Smooth muscle cell (in vitro differentiated cells): Measurements from ENCODE around the gene FGF14. TPM values are rescaled to one million over a fixed set of nuclear protein-coding genes. Genes with fewer than 3 reads are reported as not detected.

Experiments used
- DNase-seq: peaks from one replicate; lab custom pipeline; 2025; ENCODE audit not compliant: unreplicated experiment; lab: John Stamatoyannopoulos, UW
- H2AFZ ChIP-seq: fragments of 200-600 bp; sonication (generic); 2 replicates; pipeline ENCODE4 v1.6.0; 2016; ENCODE audit warnings: antibody characterized with exemption, low read depth, mild to moderate bottlenecking
- H3F3A ChIP-seq: fragments of 200-600 bp; sonication (generic); 2 replicates; pipeline ENCODE4 v1.6.0; 2017; ENCODE audit warnings: antibody characterized with exemption, low read depth
- H3K27ac ChIP-seq: fragments of 200-600 bp; sonication (generic); 2 replicates; pipeline ENCODE4 v1.5.1; 2016; ENCODE audit warnings: low read depth, mild to moderate bottlenecking
- H3K27me3 ChIP-seq: fragments of 200-600 bp; sonication (generic); 2 replicates; pipeline ENCODE4 v1.6.1; 2016; ENCODE audit warnings: low read depth, mild to moderate bottlenecking
- H3K36me3 ChIP-seq: fragments of 200-600 bp; sonication (generic); 2 replicates; pipeline ENCODE4 v1.5.1; 2016; ENCODE audit warnings: low read depth
- H3K4me1 ChIP-seq: fragments of 200-600 bp; sonication (generic); 2 replicates; pipeline ENCODE4 v1.5.1; 2016; ENCODE audit warnings: low read depth
- H3K4me2 ChIP-seq: fragments of 200-600 bp; sonication (generic); 2 replicates; pipeline ENCODE4 v1.6.0; 2016; ENCODE audit warnings: mild to moderate bottlenecking
- H3K4me3 ChIP-seq: fragments of 200-600 bp; sonication (generic); 2 replicates; pipeline ENCODE4 v1.5.1; 2016; ENCODE audit warnings: mild to moderate bottlenecking
- H3K79me2 ChIP-seq: fragments of 200-600 bp; sonication (generic); 2 replicates; pipeline ENCODE4 v1.6.0; 2016; ENCODE audit warnings: low read depth, mild to moderate bottlenecking
- H3K9ac ChIP-seq: fragments of 200-600 bp; sonication (generic); 2 replicates; pipeline ENCODE4 v1.6.0; 2016; ENCODE audit warnings: low read depth
- H3K9me3 ChIP-seq: fragments of 200-600 bp; sonication (generic); replicated peaks from 2 replicates; pipeline ENCODE4 v1.5.1; 2016; ENCODE audit warnings: low read depth
- H4K20me1 ChIP-seq: fragments of 200-600 bp; sonication (generic); 2 replicates; pipeline ENCODE4 v1.6.0; 2016; ENCODE audit warnings: low read depth
- WGBS: methylation state at CpG from one replicate; pipeline ENCODE4 v1.1.7; 2016; ENCODE audit warnings: low lambda C conversion rate; 5-methylcytosine and 5-hydroxymethylcytosine counted together
- polyA plus RNA-seq: library from polyadenylated mRNA; unstranded; fragments of >200 nt; fragmentation: Nextera tagmentation; extraction: Ambion mirVana; gene quantifications from 2 replicates; pipeline ENCODE4 v1.2.1, GENCODE V29; 2016
- total RNA-seq: library from RNA; depleted of rRNA; stranded (reverse); fragments of >200 nt; gene quantifications from 2 replicates; pipeline ENCODE4 v1.2.3, GENCODE V29; 2014
- TF ChIP-seq, protein P1 (sequence below): fragments of 200-600 bp; sonication (generic); IDR thresholded peaks from 2 replicates; pipeline ENCODE4 v1.5.1; 2017; ENCODE audit warnings: borderline replicate concordance, mild to moderate bottlenecking, antibody characterized with exemption; ENCODE audit not compliant: insufficient read depth, poor library complexity, severe bottlenecking

Gene FGF14
- total and polyA plus RNA-seq, 2 experiments from 2014 or later: 0.23 TPM; not detected in 1

GRCh38 chr13:101728021-101728420 lies 673.8 kb downstream of the FGF14 start:
- no peak for DNase-seq
- H3K27ac ChIP-seq: no peak overlapping the region
- no peaks in the 10 kb centered on the region for H3F3A ChIP-seq
- TF ChIP-seq, protein P1, sequence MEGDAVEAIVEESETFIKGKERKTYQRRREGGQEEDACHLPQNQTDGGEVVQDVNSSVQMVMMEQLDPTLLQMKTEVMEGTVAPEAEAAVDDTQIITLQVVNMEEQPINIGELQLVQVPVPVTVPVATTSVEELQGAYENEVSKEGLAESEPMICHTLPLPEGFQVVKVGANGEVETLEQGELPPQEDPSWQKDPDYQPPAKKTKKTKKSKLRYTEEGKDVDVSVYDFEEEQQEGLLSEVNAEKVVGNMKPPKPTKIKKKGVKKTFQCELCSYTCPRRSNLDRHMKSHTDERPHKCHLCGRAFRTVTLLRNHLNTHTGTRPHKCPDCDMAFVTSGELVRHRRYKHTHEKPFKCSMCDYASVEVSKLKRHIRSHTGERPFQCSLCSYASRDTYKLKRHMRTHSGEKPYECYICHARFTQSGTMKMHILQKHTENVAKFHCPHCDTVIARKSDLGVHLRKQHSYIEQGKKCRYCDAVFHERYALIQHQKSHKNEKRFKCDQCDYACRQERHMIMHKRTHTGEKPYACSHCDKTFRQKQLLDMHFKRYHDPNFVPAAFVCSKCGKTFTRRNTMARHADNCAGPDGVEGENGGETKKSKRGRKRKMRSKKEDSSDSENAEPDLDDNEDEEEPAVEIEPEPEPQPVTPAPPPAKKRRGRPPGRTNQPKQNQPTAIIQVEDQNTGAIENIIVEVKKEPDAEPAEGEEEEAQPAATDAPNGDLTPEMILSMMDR: no peak
- H3K27me3 ChIP-seq: no peaks in the 10 kb centered on the region
- no peaks in the 10 kb centered on the region for H3K79me2 ChIP-seq
- no peaks in the 10 kb centered on the region for H3K4me1 ChIP-seq
- no peaks in the 10 kb centered on the region for H3K9me3 ChIP-seq
- H3K4me3 ChIP-seq: no peak overlapping the region
- H3K4me2 ChIP-seq: no peak overlapping the region
- H3K9ac ChIP-seq: no peak overlapping the region
- no peak overlapping the region for H2AFZ ChIP-seq
- no peaks in the 10 kb centered on the region for H3K36me3 ChIP-seq
- no peaks in the 10 kb centered on the region for H4K20me1 ChIP-seq

DNA sequence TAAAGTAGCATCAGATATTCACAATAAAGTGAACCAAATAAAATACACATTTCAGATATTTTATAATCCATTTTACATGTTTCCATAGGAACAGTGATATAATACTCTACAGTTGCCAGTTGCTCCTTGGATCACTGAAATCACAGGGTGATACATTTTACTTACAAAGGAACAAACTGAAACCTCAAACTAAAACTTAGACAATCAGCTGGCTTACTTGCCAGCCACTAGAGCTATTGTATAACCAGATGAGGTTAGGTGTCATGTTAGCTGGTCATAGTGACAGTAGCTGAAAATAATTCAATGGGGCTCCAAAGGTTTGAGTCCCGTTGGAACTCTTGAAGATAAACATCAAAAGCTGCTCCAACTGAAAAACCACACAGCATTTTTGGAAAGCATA lies 674.7 kb downstream of the FGF14 start:
- Histone ChIP-seq H3K27ac (no peak overlapping the region), H3K9ac (no peak overlapping the region), H3K4me1 (no peaks in the 10 kb centered on the region), H3F3A (no peaks in the 10 kb centered on the region), H3K36me3 (no peaks in the 10 kb centered on the region), H2AFZ (no peak overlapping the region), H3K79me2 (no peaks in the 10 kb centered on the region), H3K9me3 (no peaks in the 10 kb centered on the region), H4K20me1 (no peaks in the 10 kb centered on the region), H3K4me3 (no peak overlapping the region), H3K27me3 (no peaks in the 10 kb centered on the region), H3K4me2 (no peak overlapping the region)
- TF ChIP-seq, protein P1: no peak
- no peak for DNase-seq
- 77% methylated on average over 1 of the region's 1 CpG for WGBS

DNA sequence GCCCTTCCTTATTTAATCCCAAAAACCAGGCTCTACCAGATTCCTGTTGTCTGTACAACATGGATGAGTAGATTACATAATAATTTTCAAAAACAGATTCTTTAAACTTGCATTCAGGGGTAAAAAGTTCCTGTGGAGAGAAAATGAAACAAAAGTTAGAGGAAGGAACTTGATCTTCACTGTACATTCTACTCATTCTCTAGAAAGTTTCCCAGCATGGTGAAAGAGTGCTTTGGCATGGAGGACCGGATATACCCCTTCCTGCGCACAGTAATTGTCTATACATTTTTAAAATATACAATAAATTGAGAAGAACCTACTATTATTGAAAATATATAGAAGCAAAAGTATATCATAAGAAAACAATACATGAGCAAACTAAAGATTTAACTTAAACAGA lies 675.2 kb downstream of the FGF14 start:
- no peak for DNase-seq
- Histone ChIP-seq H3K9ac (no peak overlapping the region), H4K20me1 (no peaks in the 10 kb centered on the region), H3K27ac (no peak overlapping the region), H3K4me2 (no peak overlapping the region), H3K9me3 (no peaks in the 10 kb centered on the region), H3K4me3 (no peak overlapping the region), H3K27me3 (no peaks in the 10 kb centered on the region), H3K4me1 (no peaks in the 10 kb centered on the region), H2AFZ (no peak overlapping the region), H3K36me3 (no peaks in the 10 kb centered on the region), H3K79me2 (no peaks in the 10 kb centered on the region), H3F3A (no peaks in the 10 kb centered on the region)
- TF ChIP-seq, protein P1: no peak
- WGBS: 93% methylated on average over 2 of the region's 2 CpGs

- Histone ChIP-seq H2AFZ (no peak overlapping the region), H3K27ac (no peak overlapping the region), H3K9ac (no peak overlapping the region), H3F3A (no peaks in the 10 kb centered on the region), H3K4me1 (no peaks in the 10 kb centered on the region), H4K20me1 (no peaks in the 10 kb centered on the region), H3K4me2 (no peak overlapping the region), H3K9me3 (no peaks in the 10 kb centered on the region), H3K79me2 (no peaks in the 10 kb centered on the region), H3K4me3 (no peak overlapping the region), H3K36me3 (no peaks in the 10 kb centered on the region), H3K27me3 (no peaks in the 10 kb centered on the region)
- TF ChIP-seq, protein P1: no peak
- no peak for DNase-seq
- WGBS: 93% methylated on average over 3 of the region's 3 CpGs
These were observed 683.4 kb downstream of the FGF14 start for GRCh38 chr13:101718496-101718895.
